Heart right ventricle (tissue), 16 donors: Measurements from ENCODE around the gene DBN1. TPM values are rescaled to one million over a fixed set of nuclear protein-coding genes. Genes with fewer than 3 reads are reported as not detected.
"Not testable (repeated sequence)": the region's sequence is repeated elsewhere in the genome, so short reads cannot be mapped to it uniquely, and the experiment has no call there.

Experiments used
- ATAC-seq, 8 donors: fragments of 200-7000 bp; cut with Tn5 transposase; one replicate each; pipeline ENCODE4 v1.9.1; 2020; ENCODE audit warnings: mild to moderate bottlenecking in 8 of 8, moderate library complexity in 8 of 8, moderate number of reproducible peaks in 1 of 8
- DNase-seq, 2 donors: peaks; one replicate each; pipeline ENCODE4 v3.0.0-alpha.2; 2020
- H3K27ac ChIP-seq, 10 donors: fragments of 200-600 bp; sonication (generic) in 2 of 10; one replicate each; pipeline versions ENCODE4 v1.5.0 to v1.8.0; 2020 to 2022; ENCODE audit warnings: mild to moderate bottlenecking in 3 of 10
- H3K27me3 ChIP-seq, 7 donors: fragments of 200-600 bp; one replicate each; pipeline ENCODE4 v1.8.0; 2021 to 2022; ENCODE audit warnings: mild to moderate bottlenecking in 2 of 7
- H3K36me3 ChIP-seq, 9 donors: fragments of 200-600 bp; sonication (generic) in 1 of 9; one replicate each; pipeline versions ENCODE4 v1.5.0 to v1.8.0; 2020 to 2022; ENCODE audit warnings: mild to moderate bottlenecking in 2 of 9
- H3K4me1 ChIP-seq, 9 donors: fragments of 200-600 bp; sonication (generic) in 1 of 9; one replicate each; pipeline versions ENCODE4 v1.5.0 to v1.8.0; 2020 to 2022; ENCODE audit warnings: mild to moderate bottlenecking in 4 of 9
- H3K4me3 ChIP-seq, 10 donors: fragments of 200-600 bp; sonication (generic) in 2 of 10; one replicate each; pipeline versions ENCODE4 v1.5.0 to v1.8.0; 2020 to 2022; ENCODE audit warnings: mild to moderate bottlenecking in 7 of 10, moderate library complexity in 2 of 10
- H3K9me3 ChIP-seq, 11 donors: fragments of 200-600 bp in 10 of 11; sonication (generic) in 2 of 11; one replicate each; pipeline versions ENCODE4 v1.5.0 to v1.8.0; 2013 to 2022; ENCODE audit warnings: mild to moderate bottlenecking in 2 of 11, control low read depth in 1 of 11, moderate library complexity in 1 of 11
- WGBS, 2 donors: extraction: QIAGEN DNeasy Blood & Tissue Kit; methylation state at CpG; one replicate each; pipeline ENCODE4 v1.1.7; 2013; ENCODE audit warnings: inconsistent platforms in 1 of 2; 5-methylcytosine and 5-hydroxymethylcytosine counted together
- intact Hi-C, 10 donors: fragments of 100-400 bp; cut with DNase I; formaldehyde crosslinking; loops; one replicate each; pipeline versions ENCODE4 v1.11.1 to v1.14.2; 2022
- polyA plus RNA-seq, 2 donors: library from polyadenylated mRNA; stranded (reverse); fragments of 200-250 nt; gene quantifications; one replicate each; pipeline ENCODE4 v1.2.3, GENCODE V29; 2013
- total RNA-seq, 10 donors: library from RNA; stranded (reverse); fragmentation: NEBNext Ultra II Directional in 3 of 10; extraction: Animal tissue kit (Norgen Biotek cat#: 25700) in 3 of 10; gene quantifications; one replicate each; pipeline versions ENCODE4 v1.2.1 to v1.2.4, GENCODE V29; 2021 to 2023
- TF ChIP-seq, protein P1 (sequence below), 9 donors: fragments of 200-600 bp; sonication (generic) in 2 of 9; IDR thresholded peaks; one replicate each; pipeline versions ENCODE4 v1.5.0 to v1.8.0; 2021 to 2022; ENCODE audit warnings: antibody characterized with exemption in 9 of 9, mild to moderate bottlenecking in 5 of 9, moderate library complexity in 1 of 9
- donor health status: Arrhythmogenic right ventricular cardiomyopathy.
- donor health status: ischemic (EF 13 %, LVEDD 7.1; RV severe dilation, severe dysfunction).
- donor health status: healthy with polysubstance abuse.
- donor health status: DM: no; HTN: yes; CAD: no.
- donor health status: DM: no; HTN: no; CAD: no.
- donor health status: ischemic (EF 25% LVEDD 6.9; RV normal size, moderate dysfunction).
- donor health status: ischemic (EF 25% LVEDD 5.7; RV mildly dilated, moderate dysfunction).
- donor health status: healthy.
- donor health status: DM: yes; HTN: yes; CAD: no.
- donor health status: Ischemic cardiomyopathy.
- donor health status: ischemic (EF 35%, LVEDD 5.7; RV mildly dilated, moderate dysfunction).
- donor health status: nonischemic (EF 11% LVEDD 7.7; RV severe dilation, severe dysfunction).
- donor health status: DM: yes; HTN: yes; CAD: no.
- donor health status: PGD.
- donor health status: ischemic (EF 29% LVEDD 5.4; RV normal size, mild dysfunction).
- donor health status: nonischemic (EF 23%, LVEDD 6.1; RV moderate dilation, normal function).

DBN1 gene
- total and polyA plus RNA-seq, 12 donors, result 13.1 to 52.9 (median 19.4) TPM

DNA sequence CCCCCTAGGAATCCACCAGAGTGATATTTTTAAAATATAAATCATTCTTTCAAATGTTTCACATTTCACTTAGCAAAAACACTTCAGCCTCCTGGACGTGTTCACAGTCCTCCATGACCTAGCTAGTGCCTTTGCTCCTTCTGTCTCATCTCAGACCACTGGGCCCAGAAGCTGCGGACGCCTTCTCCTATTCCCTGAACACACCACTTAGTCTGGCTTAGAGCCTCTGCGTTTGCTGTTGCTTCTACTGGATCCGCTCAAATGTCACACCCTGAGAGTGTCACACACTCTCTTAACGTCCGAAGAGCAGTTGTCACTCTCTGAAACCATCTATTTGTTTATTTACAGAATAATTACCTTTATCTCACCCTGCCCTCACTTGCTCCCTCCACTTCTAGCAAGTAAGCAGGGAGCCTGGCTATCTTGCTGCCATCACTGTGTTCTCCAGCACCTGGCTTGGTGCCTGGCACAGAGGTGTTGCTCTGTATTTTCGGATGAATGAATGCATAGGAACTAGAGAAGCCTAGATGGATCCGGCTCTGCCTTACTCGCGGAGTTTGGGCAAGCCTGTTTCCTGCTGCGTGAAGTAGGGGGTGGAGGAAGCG, 48.1 kb downstream of the DBN1 start:
- Histone ChIP-seq H3K36me3 (peaks cover 0 to 7% (median 0%) of the 10 kb centered on the region in 9 donors), H3K4me1 (peaks cover 16 to 45% (median 27%) of the 10 kb centered on the region in 9 donors), H3K4me3 (peak overlapping the region in 9 of 10 donors; percentile 43 to 69 (median 58)), H3K9me3 (no peaks in the 10 kb centered on the region), H3K27ac (peak overlapping the region; percentile 85 to 96 (median 92)), H3K27me3 (no peaks in the 10 kb centered on the region)
- 35 to 44% methylated on average over 13 of the region's 13 CpGs for WGBS, 2 donors
- ATAC-seq (peak in 1 of 8 donors; percentile 0), DNase-seq (no peak)
- intact Hi-C loops, result loop anchor here in 1 of 10 donors (2.0 kb wide), 1 partner anchor 30 kb away; no protein-coding TSS in a partner anchor
- TF ChIP-seq, protein P1, sequence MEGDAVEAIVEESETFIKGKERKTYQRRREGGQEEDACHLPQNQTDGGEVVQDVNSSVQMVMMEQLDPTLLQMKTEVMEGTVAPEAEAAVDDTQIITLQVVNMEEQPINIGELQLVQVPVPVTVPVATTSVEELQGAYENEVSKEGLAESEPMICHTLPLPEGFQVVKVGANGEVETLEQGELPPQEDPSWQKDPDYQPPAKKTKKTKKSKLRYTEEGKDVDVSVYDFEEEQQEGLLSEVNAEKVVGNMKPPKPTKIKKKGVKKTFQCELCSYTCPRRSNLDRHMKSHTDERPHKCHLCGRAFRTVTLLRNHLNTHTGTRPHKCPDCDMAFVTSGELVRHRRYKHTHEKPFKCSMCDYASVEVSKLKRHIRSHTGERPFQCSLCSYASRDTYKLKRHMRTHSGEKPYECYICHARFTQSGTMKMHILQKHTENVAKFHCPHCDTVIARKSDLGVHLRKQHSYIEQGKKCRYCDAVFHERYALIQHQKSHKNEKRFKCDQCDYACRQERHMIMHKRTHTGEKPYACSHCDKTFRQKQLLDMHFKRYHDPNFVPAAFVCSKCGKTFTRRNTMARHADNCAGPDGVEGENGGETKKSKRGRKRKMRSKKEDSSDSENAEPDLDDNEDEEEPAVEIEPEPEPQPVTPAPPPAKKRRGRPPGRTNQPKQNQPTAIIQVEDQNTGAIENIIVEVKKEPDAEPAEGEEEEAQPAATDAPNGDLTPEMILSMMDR (IDR thresholded peaks at IDR 0.05), result no peak

DNA sequence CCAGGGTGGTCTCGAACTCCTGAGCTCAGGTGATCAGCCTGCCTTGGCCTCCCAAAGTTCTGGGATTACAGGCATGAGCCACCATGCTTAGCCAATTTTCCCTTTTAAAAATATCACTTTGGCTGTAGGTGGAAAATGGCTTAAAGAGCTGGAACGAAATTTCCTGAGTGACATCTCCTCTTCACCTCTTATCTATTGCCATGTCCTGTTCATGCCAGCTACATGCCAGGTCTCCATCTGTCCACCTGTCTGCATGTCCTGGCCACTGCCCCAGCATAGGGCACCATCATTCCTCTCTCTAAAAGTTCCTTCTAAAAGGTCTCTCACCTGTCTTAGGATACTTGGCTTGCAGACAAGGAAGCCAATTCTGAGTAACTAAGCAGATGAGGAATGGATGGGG, 49.8 kb downstream of the DBN1 start:
- ATAC-seq, result no peak
- WGBS, 2 donors, result 84 to 87% methylated on average over 2 of the region's 2 CpGs
- DNase-seq, result no peak

DNA sequence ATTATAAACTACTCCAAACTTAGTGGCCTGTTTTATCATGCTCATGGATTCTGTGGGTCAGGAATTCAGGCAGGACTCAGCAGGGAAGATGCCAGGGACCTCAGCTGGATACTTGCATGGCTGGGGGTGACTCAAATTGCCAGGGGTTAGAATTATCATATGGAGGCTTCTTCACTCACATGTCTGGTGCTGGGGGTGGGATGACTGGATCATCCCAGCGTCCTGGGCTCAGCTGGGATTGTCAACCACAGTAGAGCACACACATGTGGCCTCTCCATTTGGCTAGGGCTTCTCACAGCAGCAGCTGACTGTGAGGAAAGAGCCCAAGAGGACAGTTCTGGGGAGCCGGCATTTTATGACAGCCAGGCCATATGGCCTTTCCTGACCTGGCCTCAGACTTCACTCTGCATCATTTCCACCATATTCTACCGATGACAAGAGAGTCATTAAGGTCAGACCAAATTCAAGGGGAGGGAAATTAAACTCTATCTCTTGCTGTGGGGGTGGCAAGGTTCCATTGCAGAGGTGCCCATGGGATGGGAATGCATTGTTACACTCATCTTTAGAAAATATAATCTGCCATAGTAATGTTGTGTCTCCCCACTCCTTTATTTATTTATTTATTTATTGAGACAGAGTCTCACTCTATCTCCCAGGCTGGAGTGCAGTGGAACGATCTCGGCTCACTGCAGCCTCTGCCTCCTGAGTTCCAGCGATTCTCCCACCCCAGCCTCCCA, 52.2 kb downstream of the DBN1 start:
- Histone ChIP-seq H3K27ac (no peak overlapping the region), H3K36me3 (no peaks in the 10 kb centered on the region), H3K27me3 (no peaks in the 10 kb centered on the region), H3K9me3 (no peaks in the 10 kb centered on the region), H3K4me1 (peaks cover 3 to 20% (median 8%) of the 10 kb centered on the region in 9 donors), H3K4me3 (no peak overlapping the region)
- DNase-seq, result no peak
- intact Hi-C loops, result no loop called here
- ATAC-seq, result no peak
- TF ChIP-seq, protein P1 (IDR thresholded peaks at IDR 0.05), result no peak
- WGBS, 2 donors, result 77 to 81% methylated on average over 6 of the region's 6 CpGs

More for the DNA sequence above, 49.8 kb downstream of the DBN1 start:
- intact Hi-C loops, result loop anchor here in 1 of 10 donors (2.0 kb wide), 1 partner anchor 31 kb away; no protein-coding TSS in a partner anchor
- Histone ChIP-seq H3K27ac (no peak overlapping the region), H3K4me1 (peaks cover 16 to 29% (median 26%) of the 10 kb centered on the region in 9 donors), H3K4me3 (no peak overlapping the region), H3K9me3 (no peaks in the 10 kb centered on the region), H3K36me3 (peaks cover 0 to 2% (median 0%) of the 10 kb centered on the region in 9 donors), H3K27me3 (no peaks in the 10 kb centered on the region)
- TF ChIP-seq, protein P1 (IDR thresholded peaks at IDR 0.05), result no peak

DNA sequence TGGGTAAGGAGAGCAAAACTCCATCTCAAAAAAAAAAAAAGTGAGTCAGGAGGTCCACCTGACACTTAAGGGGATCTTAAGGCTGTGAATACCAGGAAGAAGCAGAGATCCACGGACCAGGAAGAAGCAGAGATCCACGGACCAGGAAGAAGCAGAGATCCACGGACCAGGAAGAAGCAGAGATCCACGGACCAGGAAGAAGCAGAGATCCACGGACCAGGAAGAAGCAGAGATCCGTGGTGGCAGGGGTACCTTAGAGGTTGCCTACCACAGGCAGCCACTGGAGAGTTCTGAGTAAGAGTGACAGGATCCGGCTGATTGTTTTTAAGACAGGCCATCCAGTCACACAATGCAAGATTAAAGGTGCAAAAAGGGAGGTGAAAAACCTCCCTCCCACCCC, 53.0 kb downstream of the DBN1 start:
- 75% methylated on average over 7 of the region's 7 CpGs for WGBS, 2 donors
- H3K9me3 ChIP-seq, intact Hi-C loops, DNase-seq, H3K4me3 ChIP-seq, H3K27ac ChIP-seq, H3K36me3 ChIP-seq, ATAC-seq, H3K27me3 ChIP-seq: not testable (repeated sequence)
- peaks cover 1 to 20% (median 4%) of the 10 kb centered on the region in 9 donors for H3K4me1 ChIP-seq
